ENCODE measurements around the gene RPS16. TPM values are rescaled to one million over a fixed set of nuclear protein-coding genes. Genes with fewer than 3 reads are reported as not detected.
A peak's percentile ranks its signal among the peaks of the same experiment; 100 is the strongest.

The RPS16 gene
- total and polyA plus RNA-seq, 9 of the 15 experiments (the other 6 are each of a cell fraction or from before 2014, with no cell fraction given): 82.6 to 3,671 (median 2,204) TPM

- TF ChIP-seq JUN (IDR thresholded peaks at IDR 0.05; ENCODE audit: borderline replicate concordance, low read depth, low read length): peak; percentile 83
- TF ChIP-seq JUN (CRISPR knock-in tag; IDR thresholded peaks at IDR 0.05; ENCODE audit: borderline replicate concordance): no peak
- peak; percentile 52 for TF ChIP-seq NFIC (IDR thresholded peaks at IDR 0.05)
- TF ChIP-seq ZBTB2 (IDR thresholded peaks at IDR 0.05): peak; percentile 20; the same call in 1 of the 2 replicates
- TF ChIP-seq STAT5A (IDR thresholded peaks at IDR 0.05; ENCODE audit: borderline replicate concordance, low read length): peak; percentile 61; the same call in 1 of the 2 replicates
- no peak for TF ChIP-seq HOXB6 (CRISPR knock-in tag; IDR thresholded peaks at IDR 0.05; ENCODE audit: borderline replicate concordance)
- TF ChIP-seq FOXK2 (conservative IDR thresholded peaks at IDR 0.05 in 1 of 2, IDR thresholded peaks at IDR 0.05 in 1 of 2; ENCODE audit: low read depth in 2 of 2): peak; percentile 52 to 69; a peak in 2 of 4 replicates
- TF ChIP-seq RNF2 (IDR thresholded peaks at IDR 0.05): peak; percentile 31; the same call in 1 of the 2 replicates
- TF ChIP-seq MBD1 (CRISPR knock-in tag; IDR thresholded peaks at IDR 0.05): no peak
- peak; percentile 63; the same call in 1 of the 2 replicates for TF ChIP-seq NFE2L1 (tag; IDR thresholded peaks at IDR 0.05; ENCODE audit: borderline replicate concordance, low read depth)
- peak; percentile 64 for TF ChIP-seq CREB1 (IDR thresholded peaks at IDR 0.05)
- TF ChIP-seq CREB1 (CRISPR knock-in tag; IDR thresholded peaks at IDR 0.05): peak; percentile 74
- TF ChIP-seq ATF4 (CRISPR knock-in tag; IDR thresholded peaks at IDR 0.05): 0 out of 2 replicates have a peak, but pooled peaks have one; percentile 10
- TF ChIP-seq ZFP91 (CRISPR knock-in tag; IDR thresholded peaks at IDR 0.05): no peak
- TF ChIP-seq POLR2G (IDR thresholded peaks at IDR 0.05; ENCODE audit: low read depth, low read length): peak; percentile 76
- peak; percentile 41; the same call in 1 of the 2 replicates for TF ChIP-seq HDAC2 (IDR thresholded peaks at IDR 0.05)
- TF ChIP-seq BCOR (IDR thresholded peaks at IDR 0.05): peak; percentile 70
- TF ChIP-seq MTA3 (IDR thresholded peaks at IDR 0.05; ENCODE audit: borderline replicate concordance): 0 out of 2 replicates have a peak, but pooled peaks have one; percentile 57
- 0 out of 4 replicates have a peak, but pooled peaks of 1 of the 2 experiments have one; percentile 37 for TF ChIP-seq HDAC1 (IDR thresholded peaks at IDR 0.05)
- TF ChIP-seq GATAD2B (IDR thresholded peaks at IDR 0.05; ENCODE audit: borderline replicate concordance): peak; percentile 91
- no peak for TF ChIP-seq RFX5 (IDR thresholded peaks at IDR 0.05; ENCODE audit: low read depth, low read length)
Measured at GRCh38 chr19:39403331-39404312, 32.1 kb downstream of the RPS16 start (continued).

Data from K562 (cell line).